ENCODE measurements around the gene SLC22A12.
"Not testable (repeated sequence)": the region's sequence is repeated elsewhere in the genome, so short reads cannot be mapped to it uniquely, and the experiment has no call there.

The SLC22A12 gene

GRCh38 chr11:64590763-64591221 lies at the start of gene SLC22A12:
SLC22A12 (plus strand) TSS chr11:64591220; CDS start chr11:64591557, 337 bp downstream.
- DNase-seq: no peak

- no peak for DNase-seq
Observed at GRCh38 chr11:64542172-64543125, 48.6 kb upstream of the SLC22A12 start.

DNA sequence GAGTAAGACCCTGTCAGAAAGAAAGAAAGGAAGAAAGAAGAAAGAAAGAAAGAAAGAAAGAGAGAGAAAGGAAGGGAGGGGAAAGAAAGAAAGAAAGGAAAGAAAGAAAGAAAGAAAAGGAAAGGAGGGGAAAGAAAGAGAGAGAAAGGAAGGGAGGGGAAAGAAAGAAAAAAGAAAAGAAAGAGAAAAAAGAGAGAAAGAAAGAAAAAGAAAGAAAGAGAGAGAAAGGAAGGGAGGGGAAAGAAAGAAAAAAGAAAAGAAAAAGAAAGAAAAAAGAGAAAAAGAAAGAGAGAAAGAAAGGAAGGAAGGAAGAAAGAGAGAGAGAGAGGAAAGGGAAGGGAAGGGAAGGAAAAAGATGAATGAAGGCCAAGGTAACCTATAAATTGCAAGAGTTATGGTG lies 47.2 kb upstream of the SLC22A12 start:
- no peak for DNase-seq

DNA sequence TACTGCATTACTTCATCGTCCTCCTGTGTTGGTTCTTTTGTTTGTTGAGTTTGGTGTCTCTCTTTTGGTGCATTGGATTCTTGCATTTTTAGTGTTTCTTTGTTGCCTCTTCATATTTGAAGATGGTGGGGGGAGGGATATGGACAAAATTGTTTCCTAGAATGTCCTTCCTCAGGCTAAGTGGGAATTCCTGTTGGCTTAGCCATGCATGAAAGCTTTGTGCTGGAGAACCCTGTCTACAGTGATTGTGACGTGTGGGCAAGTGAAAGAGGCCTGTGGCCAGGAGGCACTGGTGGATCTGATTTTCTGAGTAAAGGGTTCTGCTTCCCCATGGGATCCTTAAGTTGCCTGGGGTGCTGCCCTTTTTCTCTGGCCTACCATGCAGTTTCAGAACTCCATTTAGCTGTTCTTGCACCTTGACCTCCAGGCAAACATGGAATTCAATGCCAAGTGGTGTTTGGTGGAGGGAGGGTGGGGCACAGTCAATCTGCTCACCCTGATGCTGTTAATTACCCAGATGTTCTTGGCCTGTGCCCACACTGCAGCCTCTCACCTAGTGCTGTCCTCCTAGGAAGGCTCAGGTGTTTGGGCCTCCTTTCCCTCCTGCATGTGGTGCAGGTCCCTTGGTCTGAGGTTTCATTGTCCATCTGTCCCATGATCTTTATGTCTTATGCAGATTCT lies 46.3 kb upstream of the SLC22A12 start:
- no peak for DNase-seq

GRCh38 chr11:64545619-64546018 lies 45.4 kb upstream of the SLC22A12 start:
- DNase-seq: no peak

DNA sequence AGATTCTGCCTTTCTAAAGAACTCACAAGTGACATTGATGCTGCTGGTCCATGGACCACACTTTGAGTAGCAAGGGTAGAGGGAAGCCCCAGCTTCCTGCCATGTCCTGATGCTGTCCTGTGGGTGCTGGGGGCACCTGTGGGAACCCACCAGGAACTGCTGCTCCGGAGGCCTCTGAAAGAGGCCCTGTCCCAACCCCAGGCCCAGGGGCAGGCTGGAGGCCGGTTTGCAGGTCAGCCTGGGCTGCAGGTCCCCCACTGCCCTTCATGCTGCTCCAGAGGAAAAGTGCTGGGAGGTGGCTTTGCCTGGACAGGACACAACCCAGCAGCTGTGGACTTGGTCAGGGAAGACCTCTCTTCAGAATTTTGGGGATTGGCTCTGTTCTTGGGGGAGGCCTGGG lies 44.8 kb upstream of the SLC22A12 start:
- no peak for DNase-seq

- no peak for DNase-seq
Observed at GRCh38 chr11:64546600-64546999, 44.4 kb upstream of the SLC22A12 start.

- no peak for DNase-seq
Observed at GRCh38 chr11:64549969-64550368, 41.1 kb upstream of the SLC22A12 start.

DNA sequence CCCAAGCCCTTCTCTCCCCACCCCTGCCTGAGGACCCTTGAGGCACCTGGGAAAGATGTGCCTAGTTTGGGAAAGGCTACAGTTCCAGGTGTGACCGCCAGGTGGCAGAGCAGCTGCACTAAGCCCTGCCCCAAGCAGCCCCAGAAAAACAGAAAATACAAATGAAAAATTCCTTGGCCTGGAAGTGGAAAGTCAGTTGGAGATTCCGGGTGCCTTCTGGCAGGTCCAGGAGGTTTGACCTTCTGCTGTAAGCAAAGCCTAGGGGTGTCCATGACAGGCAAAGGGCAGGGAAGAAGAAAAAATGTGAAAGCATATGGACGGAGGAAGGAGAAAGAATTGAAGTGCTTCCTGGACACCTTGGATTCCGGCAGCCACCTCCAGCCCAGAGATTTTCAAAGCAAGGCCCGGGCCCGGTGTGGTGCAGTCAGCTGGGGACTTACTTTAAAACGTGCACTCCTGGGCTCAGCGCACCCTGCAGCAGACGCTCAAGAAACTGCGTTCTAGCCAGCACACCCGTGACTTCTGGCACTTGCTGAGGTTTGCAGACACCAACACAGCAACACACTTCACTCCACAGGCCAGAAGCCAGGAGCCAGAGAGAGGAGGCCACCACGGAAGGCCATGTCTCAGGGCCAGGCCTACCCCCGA lies 37.3 kb upstream of the SLC22A12 start:
- peak; percentile 31 for DNase-seq

DNA sequence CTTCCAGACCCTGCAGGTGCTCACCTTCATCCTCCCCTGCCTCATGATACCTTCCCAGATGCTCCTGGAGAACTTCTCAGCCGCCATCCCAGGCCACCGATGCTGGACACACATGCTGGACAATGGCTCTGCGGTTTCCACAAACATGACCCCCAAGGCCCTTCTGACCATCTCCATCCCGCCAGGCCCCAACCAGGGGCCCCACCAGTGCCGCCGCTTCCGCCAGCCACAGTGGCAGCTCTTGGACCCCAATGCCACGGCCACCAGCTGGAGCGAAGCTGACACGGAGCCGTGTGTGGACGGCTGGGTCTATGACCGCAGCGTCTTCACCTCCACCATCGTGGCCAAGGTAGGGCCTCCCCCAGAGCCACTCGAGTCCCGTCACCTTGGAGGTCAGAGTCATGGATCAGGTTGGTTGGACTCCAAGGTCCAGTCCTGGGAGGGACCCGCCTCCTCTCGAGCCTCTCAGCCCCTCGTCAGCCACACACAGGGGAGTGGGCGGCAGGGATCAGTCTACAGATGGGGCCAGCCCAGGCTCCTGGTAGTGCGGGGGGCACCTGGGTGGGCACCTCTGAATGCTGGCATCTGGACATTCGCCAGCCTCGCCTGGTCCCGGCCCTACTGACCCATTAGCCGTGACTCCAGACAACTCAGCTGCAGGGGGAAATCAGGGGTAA lies 34.8 kb upstream of the SLC22A12 start:
- no peak for DNase-seq

DNA sequence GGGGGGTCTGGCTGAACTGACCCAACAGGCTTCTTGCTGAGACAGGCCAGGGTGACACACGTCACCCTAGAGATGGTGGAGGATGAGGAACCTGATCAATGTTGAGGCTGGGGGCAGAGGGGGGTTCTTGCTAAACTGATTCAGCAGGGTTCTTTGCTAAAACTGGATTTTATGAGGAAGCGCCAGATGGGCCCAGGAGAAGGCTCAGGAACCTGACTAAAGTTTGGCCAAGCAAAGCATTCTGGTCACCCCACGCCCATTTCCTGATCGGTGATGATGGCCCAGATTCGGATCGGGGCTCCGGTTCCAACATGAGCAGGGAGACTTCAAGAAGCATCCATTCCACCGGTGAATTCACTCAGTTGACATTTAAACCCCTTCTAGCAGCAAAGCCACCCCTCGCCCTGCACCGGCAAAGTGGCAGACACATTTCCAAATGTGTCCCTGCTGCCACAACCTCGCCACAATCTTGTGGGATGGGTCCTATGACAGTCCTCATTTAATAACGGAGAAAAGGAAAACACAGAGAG lies 34.2 kb upstream of the SLC22A12 start:
- no peak for DNase-seq

DNA sequence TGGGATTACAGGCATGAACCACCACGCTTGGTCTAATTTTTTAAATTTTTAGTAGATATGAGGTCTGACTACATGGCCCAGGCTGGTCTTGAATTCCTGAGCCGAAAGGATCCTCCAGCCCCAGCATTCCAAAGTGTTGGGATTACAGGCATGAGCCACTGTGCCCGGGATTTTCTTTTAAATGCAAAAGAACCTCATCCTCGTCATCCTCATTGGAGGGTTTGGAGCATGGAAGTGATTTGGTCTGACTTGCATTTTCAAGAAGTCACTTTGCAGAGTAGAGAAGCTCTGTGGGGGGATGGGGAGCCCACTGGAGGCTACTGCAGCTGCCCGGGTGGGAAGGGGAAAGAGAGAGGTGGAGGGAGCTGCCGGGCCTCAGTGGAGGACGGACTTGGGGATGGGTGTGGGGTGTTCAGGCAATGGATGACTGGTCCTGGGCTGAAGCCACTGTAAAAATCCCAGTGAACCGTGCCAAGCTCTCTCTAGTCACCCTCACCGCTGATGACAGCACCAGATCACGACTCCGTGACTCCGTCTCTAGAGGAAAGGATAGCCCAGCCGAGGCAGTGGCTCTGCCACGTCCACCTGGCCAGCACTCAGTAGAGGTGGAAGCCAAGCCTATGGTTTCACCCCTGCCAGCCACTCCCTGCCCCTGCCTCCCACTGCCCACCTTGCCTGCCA lies 32.8 kb upstream of the SLC22A12 start:
- no peak for DNase-seq

GRCh38 chr11:64558869-64559268 lies 32.2 kb upstream of the SLC22A12 start:
- DNase-seq: no peak

GRCh38 chr11:64559351-64560138 lies 31.5 kb upstream of the SLC22A12 start:
- no peak for DNase-seq

DNA sequence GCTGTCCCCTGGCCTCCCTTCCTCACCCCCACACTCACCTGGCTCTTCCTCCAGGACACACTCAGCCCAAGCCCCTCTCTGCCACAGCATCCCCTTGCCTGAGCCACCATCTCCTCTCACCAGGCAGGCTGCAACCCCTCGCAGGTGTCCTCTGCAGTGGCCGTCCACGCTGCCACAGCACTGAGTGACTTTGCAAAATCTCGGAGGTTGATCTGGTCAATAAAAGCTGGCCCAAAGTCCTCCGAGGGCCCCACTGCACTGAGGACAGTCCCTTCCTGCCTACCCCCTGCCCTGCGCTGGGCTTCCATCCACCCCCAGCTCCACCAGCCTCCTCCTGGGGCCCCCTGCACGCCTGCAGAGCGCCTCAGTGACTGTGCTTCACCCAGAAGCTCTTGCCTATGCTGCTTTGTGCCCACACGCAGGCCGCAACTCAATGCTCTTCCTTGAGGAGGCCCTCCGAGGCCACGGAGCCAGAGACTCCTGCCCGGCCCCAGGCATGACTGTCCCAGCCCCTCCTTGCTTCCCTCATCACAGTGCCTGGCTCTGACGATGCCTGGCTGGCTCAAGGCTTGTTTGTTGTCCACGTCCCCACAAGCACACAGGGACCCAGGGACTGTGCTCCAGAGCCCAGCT lies 30.8 kb upstream of the SLC22A12 start:
- no peak for DNase-seq

DNA sequence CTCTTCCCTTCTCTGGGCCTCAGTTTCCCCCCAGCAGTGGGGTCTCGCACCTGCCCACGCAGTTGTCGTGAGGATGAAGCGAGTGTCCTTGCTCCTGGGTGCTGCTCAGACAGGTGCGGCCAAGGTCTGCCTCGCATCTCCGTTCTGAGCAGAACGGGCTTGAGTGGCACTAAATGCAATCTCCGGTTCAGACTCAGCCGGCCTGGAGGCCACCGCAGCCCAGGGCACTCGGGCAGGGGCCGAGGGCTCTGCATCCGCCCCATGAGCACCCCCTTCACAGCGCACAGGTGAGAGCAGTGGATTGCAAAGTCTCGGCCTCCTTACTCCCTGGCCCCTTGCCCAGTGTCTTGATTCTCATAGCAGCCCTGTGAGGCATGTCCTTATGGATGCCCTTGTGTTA lies 30.1 kb upstream of the SLC22A12 start:
- no peak for DNase-seq

DNA sequence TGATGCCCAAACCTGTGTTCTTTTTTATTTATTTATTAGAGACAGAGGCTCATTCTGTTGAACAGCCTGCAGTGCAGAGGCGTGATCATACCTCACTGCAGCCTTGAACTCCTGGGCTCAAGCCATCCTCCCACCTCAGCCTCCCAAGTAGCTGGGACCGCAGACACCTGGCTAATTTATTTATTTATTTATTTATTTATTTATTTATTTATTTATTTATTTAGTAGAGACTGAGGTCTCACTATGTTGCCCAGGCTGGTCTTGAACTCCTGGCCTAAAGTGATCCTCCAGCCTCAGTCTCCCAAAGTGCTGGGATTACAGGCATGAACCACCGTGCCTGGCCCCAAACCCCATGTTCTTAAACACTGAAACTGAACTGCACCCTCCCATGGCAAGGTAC lies 29.6 kb upstream of the SLC22A12 start:
- DNase-seq: not testable (repeated sequence)

DNA sequence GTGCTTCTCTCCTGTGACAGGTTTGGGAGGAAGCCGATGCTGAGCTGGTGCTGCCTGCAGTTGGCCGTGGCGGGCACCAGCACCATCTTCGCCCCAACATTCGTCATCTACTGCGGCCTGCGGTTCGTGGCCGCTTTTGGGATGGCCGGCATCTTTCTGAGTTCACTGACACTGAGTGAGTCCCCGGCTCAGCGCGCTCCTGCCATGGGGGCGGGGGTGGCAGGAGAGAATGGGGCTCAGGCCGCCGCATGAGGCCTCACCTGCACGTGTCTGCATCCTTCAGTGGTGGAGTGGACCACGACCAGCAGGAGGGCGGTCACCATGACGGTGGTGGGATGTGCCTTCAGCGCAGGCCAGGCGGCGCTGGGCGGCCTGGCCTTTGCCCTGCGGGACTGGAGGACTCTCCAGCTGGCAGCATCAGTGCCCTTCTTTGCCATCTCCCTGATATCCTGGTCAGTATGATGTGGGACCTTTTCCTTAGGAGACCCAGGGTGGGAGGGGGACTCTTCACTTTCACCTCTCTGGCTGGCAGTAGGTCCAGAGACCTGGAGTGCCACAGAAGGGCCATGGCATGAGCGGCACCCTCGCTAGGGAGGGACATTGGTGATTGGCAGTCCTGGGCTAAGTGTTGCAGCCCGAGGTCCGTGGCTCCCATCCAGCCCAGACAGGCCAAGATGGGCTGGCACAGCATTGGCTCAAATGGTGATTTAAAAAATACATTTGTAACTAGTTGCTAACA lies 28.9 kb upstream of the SLC22A12 start:
- DNase-seq: no peak

GRCh38 chr11:64562723-64563351 lies 28.2 kb upstream of the SLC22A12 start:
- DNase-seq: no peak

Data from activated CD4-positive, alpha-beta T cell treated with anti-CD3 and anti-CD28 coated beads, Interleukin-10, Interleukin-2, amounts not matched to agents 100 ng/mL and 50 ng/mL, durations not matched to agents 16 hours and 8 hours (primary cell).